HFF-Myc (cell line): ENCODE data around the gene PRR22.
"Not testable (repeated sequence)": the region's sequence is repeated elsewhere in the genome, so short reads cannot be mapped to it uniquely, and the experiment has no call there.

Experiments used
- DNase-seq: peaks from one replicate; pipeline ENCODE4 v3.0.0-alpha.2; 2011; ENCODE audit warnings: low read depth; ENCODE audit errors: extremely low read depth
- H3K4me3 ChIP-seq: replicated peaks from 2 replicates; pipeline ENCODE4 v1.5.1; 2011; ENCODE audit warnings: low read depth, mild to moderate bottlenecking, control low read depth, low read length
- CTCF ChIP-seq: IDR thresholded peaks from 2 replicates; pipeline ENCODE4 v1.5.1; 2012; ENCODE audit warnings: mild to moderate bottlenecking, low read depth, low read length, control low read depth; ENCODE audit errors: missing control alignments

Gene PRR22

GRCh38 chr19:5785423-5785822 lies 877 bp upstream of the PRR22 start:
- no peak for DNase-seq
- no peak overlapping the region for H3K4me3 ChIP-seq
- no peak for TF ChIP-seq CTCF

- DNase-seq: no peak
- no peak overlapping the region for H3K4me3 ChIP-seq
- no peak for TF ChIP-seq CTCF
Measured at GRCh38 chr19:5782945-5783919, 1.3 kb downstream of the PRR22 start.

GRCh38 chr19:5782322-5782721 lies 2.2 kb downstream of the PRR22 start:
- DNase-seq: no peak
- no peak for TF ChIP-seq CTCF
- no peak overlapping the region for H3K4me3 ChIP-seq

- not testable (repeated sequence) for H3K4me3 ChIP-seq, DNase-seq
Measured at GRCh38 chr19:5780916-5781315, 3.6 kb downstream of the PRR22 start.

- no peak for DNase-seq
- no peak overlapping the region for H3K4me3 ChIP-seq
- no peak for TF ChIP-seq CTCF
Measured at GRCh38 chr19:5778402-5778801, 6.1 kb downstream of the PRR22 start.

GRCh38 chr19:5775668-5776309 lies 8.8 kb downstream of the PRR22 start:
- DNase-seq: peak; percentile 90
- no peak overlapping the region for H3K4me3 ChIP-seq
- TF ChIP-seq CTCF: no peak

GRCh38 chr19:5774921-5775320 lies 9.6 kb downstream of the PRR22 start:
- TF ChIP-seq CTCF: no peak
- peak overlapping the region; percentile 4; the same call in 1 of the 2 replicates for H3K4me3 ChIP-seq
- no peak for DNase-seq
